GM21381 (cell line): Measurements from ENCODE around the gene ZW10.

Experiments
- ATAC-seq: cut with Tn5 transposase; IDR thresholded peaks from one replicate; pipeline ENCODE4 v1.9.1; 2021; ENCODE audit warnings: mild to moderate bottlenecking, moderate library complexity; ENCODE audit not compliant: unreplicated experiment

Gene ZW10

DNA sequence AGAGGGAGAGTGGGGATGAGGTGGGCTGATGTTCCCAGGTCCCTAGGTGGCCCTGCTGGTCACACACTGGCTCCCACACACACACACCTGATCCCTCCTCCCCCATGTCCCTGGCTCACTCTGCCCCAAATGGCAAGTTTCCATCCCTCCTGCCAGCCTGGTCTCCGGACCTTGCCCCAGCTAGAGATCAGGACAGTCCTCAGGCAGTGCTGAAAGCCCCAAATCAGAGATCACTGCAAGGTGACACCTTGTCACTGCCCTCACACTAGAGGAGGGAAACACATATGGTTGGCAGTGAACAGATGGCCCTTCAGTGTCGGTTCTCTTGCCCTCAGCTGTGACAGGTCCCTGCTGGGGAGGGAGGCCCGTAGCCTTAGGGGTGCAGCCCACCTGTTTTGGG is 75.0 kb downstream of the ZW10 start:
- ATAC-seq: no peak

DNA sequence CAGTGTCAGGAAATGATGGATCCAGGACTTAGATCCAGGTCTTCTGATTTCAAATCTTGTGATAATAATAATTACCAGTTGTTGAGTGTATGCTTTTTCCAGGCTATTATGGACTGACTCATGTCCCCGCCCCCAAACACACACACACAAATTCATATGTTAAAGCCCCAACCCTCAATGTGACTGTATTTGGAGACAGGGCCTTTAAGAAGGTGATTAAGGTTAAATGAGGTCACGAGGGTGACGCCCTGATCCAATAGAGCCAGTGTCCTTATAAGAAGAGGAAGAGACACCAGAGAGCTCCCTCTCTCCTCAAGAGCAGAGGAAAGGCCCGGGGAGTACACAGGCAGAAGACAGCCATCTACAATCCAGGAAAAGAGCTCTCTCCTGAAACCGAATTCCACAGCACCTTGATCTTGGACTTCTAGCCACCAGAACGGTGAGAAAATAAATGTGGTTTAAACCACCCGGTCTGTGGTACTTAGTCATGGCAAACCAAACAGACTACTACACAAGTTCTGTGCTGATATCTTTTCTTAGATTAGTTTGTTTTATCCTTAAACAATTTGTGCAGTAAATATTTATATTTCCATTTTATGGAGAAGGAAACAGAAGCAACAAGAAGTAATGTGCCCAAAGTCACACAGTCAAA is 75.6 kb downstream of the ZW10 start:
- no peak for ATAC-seq

DNA sequence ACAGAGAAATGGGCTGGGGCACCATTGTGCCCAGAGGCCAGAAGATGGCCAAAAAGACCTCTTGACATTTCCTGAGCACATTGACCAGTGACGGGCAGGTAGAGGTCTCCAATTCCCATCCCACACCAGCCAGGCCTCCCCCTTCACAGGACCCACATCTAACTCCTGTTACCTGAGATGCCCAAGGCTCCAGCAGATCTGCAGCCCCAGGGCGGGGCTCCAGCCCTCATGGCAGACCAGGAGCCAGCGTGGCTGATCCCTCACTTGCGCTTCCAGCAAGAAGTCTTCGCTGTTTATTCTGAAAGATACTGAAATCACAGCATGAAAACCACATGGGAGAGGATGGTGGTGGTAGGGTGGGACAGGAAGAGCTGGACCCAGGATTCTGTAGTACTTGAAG is 76.4 kb downstream of the ZW10 start:
- no peak for ATAC-seq

DNA sequence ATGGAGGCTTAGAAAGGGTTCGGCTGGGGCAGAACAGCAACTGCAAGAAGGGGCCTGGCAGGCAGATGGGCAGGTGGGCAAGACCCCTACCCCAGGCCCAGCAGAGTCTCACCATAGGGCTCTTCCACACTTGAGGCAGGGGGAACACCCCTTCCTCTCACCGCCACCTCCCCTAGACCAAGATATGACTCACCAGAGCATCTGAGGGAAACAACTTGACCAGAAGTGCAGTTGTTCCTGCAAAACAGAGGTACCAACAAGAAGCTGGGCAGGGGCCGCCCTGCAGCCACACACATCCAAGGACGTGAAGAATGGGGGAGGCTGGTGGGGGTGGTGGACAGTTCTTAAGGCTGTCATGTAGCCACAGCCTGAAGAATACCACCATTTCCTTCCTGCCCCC is 78.3 kb downstream of the ZW10 start:
- ATAC-seq: no peak

DNA sequence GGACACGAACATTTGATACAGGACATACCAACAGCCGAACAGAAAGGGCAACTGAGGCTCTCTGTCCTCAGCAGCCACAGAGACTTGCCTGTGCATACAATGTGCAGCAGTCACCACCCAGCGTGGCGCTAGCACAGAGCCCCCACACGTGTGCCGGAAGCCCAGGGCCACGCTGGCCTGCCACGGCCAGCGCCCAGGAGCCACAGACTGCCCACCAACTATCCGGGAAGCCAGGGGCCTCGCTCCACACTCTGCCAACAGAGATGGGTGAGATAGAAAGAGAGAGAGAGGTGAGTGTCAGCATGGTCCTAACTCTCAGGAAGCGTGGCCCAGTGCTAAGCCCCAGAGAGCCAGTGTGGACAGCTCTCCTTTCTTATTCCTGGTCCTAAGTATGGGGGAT is 79.1 kb downstream of the ZW10 start:
- no peak for ATAC-seq

DNA sequence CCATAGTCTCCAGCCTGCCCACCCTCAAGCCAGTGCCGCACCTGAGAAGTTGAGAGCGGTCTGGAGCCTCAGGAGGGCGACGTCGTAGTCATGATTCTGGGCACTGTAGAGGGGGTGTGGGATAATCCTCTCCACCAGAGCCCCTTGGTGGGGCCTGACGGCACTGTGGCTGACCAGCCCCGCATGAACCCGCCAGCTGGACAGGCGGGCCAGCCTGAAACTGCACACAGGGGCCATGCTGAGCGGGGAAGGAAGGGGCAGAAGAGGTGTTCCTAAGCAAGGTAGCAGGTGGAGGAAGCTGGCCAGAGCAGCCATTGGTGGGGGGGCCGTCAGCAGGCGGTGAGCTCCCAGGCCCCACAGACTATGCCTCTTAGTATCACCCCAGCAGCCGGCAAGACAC is 80.5 kb downstream of the ZW10 start:
- no peak for ATAC-seq

DNA sequence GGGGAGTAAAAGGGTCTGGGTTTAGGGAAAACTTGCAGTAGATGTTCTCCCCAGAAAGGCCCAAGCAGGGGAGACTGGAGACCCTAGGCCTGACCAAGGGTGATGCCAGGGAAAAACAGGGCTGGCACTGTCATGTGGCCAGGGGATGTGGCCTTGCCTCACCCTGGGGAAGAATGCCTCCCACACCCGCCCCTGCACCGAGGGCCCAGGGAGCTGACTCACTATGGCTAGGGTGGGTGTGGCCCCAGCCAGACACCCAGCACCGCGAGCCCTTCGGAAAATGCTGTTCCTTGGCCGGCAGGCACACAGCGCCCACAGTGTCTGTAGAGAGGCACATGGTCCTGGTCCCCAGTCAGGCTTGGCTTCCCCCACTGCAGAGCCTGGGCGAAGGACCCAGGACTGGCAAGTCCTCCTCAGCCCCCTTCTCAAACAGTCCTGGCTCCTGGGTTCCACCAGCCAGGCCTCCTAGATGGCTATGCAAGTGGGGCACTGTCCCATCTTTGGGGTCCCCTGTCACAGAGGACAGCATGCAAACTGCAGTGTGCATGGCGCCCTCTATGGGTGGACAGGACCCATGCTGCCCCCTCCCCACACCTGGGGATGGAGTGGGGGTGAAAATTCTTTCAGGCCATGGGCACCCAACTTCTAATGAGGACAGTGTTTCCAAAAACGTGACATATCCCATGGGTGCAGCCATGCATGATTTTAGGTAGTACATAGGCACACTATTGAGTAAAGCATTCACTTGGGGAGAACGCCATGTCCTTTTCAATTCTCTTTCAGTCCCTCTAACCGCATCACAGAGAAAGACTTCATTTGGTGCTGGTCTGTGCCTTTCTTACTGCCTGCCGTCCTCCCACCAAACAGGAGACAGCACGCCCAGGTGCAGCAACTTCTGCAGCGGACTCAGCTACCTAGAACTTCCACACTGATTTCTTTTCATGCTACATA is 82.6 kb downstream of the ZW10 start:
- no peak for ATAC-seq

DNA sequence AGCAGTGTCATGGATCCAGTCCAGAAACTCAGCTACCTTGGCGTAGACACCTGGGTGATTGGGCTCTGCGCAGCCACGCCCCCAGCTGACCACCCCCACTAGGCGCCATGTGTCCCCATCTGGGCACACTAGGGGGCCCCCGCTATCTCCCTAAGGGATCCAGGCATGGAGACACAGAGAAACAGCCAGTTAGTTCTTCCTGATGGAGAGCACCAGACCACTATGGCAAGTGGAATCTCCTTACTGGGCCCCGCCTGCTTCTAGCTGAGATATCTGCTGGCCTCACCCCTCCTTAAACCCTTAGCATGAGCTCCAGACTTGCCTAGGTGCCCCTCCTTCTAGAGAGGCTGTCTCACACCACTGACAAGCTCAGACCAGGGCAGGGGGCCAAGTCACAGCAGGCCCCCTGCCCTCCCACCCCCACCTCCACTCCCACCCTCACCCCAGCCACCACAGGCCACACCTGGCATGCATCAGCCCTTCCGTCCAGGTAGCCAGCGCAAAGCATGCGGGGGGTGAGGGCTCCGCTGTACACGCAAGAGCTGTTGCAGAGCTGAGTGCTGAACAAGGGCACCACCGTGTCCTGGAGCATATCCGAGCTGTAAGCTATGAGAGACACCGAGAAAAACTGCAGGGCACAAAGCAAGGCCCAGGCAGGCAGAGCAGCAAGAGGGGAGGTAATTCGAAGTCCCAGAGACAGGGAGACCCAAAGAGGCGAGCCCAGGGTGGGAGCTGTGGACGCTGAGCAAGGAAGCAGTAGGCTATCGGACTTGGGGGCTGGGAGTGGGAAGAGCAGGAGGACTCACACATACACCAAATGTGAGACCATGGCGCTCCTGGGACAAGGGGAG is 83.5 kb downstream of the ZW10 start:
- ATAC-seq: no peak

DNA sequence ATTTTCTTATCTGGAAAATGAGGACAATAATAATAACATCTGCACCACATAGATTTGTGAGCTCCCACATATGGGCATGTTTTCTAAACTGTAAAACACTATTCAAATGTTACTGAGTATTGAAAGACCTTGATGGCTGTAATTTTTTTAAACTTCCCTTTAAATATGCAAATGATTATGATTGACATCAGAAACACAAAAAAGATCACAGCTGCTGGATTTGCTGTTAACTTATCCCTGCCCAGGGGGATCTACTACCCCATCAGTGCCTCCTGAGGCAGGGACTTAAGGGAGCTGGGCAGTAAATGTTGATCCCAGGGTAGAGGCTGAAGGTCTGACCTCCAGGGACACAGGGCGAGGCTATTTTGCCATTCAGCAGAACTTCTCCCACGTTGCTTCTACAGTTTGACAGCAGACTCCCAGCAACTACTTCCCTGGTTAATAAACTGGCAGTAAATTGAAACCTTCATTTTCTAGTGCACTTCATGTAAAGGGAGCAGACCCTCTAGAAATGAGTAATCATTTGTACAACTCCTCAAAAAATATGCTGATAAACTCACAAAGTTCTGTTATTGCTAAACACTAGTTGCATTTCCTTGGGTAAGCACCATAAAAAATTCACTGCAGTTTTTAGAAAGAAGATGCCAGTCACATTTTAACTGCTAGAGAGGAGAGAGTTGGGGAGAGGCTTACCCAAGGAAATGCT is 87.7 kb downstream of the ZW10 start:
- ATAC-seq: peak; percentile 49

DNA sequence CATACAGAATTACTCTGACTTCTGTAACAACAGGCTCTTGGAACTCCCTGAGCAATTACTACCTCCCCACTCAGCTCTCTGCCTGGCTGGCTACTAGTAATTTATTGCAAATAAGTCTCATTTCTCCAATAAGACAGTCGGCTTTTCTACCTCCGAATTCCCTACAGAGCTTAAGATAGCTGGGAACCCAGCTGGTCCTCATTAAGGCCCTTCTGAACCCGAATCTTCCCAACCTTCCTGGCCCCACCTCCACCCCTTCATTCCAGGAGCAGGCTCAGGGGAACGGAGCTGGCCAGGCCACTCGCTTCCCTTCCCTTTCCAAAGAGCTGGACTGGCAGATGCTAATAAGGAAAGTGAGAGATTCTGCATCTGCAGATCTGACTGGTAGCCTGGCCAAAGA is 89.0 kb downstream of the ZW10 start:
- ATAC-seq: no peak

DNA sequence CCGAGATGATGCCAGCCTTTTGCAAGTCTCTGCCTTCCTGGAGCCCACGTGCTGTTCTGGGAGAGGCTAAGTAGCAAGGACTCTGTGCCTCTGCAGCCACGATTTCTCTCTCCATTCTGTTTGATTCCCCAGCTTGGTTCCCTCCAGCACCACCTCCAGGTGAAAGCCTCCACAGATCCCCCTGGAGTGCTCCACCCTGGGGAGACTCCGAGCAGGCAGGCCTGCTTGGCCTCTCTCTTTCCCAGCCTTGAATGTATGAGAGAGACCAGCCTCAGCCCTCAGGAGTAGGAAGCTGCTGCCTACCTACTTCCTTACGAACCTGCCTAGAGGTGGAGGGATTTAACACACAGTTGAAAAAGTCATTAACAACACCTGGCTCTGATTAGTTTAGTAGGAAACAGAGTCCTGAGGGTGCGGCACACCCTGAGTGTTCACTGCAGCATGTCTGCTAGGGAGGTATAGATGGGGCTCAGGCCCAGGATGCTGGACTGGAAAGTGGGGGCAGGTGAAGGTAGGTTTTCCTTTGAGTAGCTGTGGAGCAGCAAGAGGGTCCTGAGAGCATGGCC is 89.9 kb downstream of the ZW10 start:
- no peak for ATAC-seq
